Activated CD4-positive, alpha-beta memory T cell treated with anti-CD3 and anti-CD28 coated beads for 36 hours (primary cell): ENCODE data around the gene KAZN. TPM values are rescaled to one million over a fixed set of nuclear protein-coding genes. Genes with fewer than 3 reads are reported as not detected.

Source experiments
- CTCF ChIA-PET: fragments of 350-600 bp; sonication (Branson Sonifier 250); formaldehyde crosslinking; loops from one replicate; lab custom pipeline; 2021; ENCODE audit warnings: antibody characterized with exemption, inconsistent platforms; lab: Charles Lee
- POLR2A ChIA-PET: fragments of 350-600 bp; sonication (Branson Sonifier 250); formaldehyde crosslinking; loops from one replicate; lab custom pipeline; 2021; ENCODE audit warnings: antibody characterized with exemption; lab: Charles Lee
- DNase-seq: peaks from one replicate; pipeline ENCODE4 v3.0.0-alpha.2; 2020
- H3K27ac Mint-ChIP-seq: one replicate; pipeline ENCODE4 v1.8.0; 2021; ENCODE audit warnings: mixed read lengths
- H3K27me3 Mint-ChIP-seq: one replicate; pipeline ENCODE4 v1.8.0; 2021; ENCODE audit warnings: mixed read lengths
- H3K36me3 Mint-ChIP-seq: one replicate; pipeline ENCODE4 v1.8.0; 2021; ENCODE audit warnings: mixed read lengths
- H3K4me1 Mint-ChIP-seq: one replicate; pipeline ENCODE4 v1.8.0; 2021; ENCODE audit warnings: low read depth, mixed read lengths
- H3K4me3 Mint-ChIP-seq: one replicate; pipeline ENCODE4 v1.8.0; 2021; ENCODE audit warnings: mild to moderate bottlenecking, mixed read lengths
- H3K9me3 Mint-ChIP-seq: one replicate; pipeline ENCODE4 v1.8.0; 2021; ENCODE audit warnings: mixed read lengths
- intact Hi-C: fragments of 100-400 bp; cut with micrococcal nuclease; formaldehyde crosslinking; loops from one replicate; pipeline ENCODE4 v1.15.1; 2023
- total RNA-seq, 2 experiments: library from RNA; stranded (reverse); gene quantifications; one replicate each; pipeline ENCODE4 v1.2.3, GENCODE V29; 2021

KAZN gene
- total RNA-seq, 2 experiments from 2014 or later: 0.31 to 0.33 TPM

DNA sequence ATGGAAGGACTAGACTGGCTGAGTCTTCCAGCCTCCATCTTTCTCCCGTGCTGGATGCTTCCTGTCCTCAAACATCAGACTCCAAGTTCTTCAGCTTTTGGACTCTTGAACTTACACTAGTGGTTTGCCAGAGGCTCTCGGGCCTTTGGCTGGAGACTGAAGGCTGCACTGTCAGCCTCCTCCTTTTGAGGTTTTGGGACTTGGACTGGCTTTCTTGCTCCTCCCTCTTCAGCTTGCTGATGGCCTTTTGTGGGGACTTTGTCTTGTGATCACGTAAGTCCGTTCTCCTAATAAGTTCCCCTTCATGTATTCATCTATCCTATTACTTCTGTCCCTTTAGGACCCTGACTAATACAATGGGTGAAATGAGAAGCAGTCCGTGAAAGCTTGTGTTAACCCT lies 196.4 kb downstream of the KAZN start:
- ChIA-PET CTCF (no interaction called here), POLR2A (no interaction called here)
- Mint-ChIP-seq H3K4me1 (no peaks in the 10 kb centered on the region), H3K9me3 (no peaks in the 10 kb centered on the region), H3K36me3 (no peaks in the 10 kb centered on the region), H3K4me3 (no peak overlapping the region), H3K27me3 (peaks cover 2% of the 10 kb centered on the region), H3K27ac (no peak overlapping the region)
- intact Hi-C loops: no loop called here
- DNase-seq: no peak

DNA sequence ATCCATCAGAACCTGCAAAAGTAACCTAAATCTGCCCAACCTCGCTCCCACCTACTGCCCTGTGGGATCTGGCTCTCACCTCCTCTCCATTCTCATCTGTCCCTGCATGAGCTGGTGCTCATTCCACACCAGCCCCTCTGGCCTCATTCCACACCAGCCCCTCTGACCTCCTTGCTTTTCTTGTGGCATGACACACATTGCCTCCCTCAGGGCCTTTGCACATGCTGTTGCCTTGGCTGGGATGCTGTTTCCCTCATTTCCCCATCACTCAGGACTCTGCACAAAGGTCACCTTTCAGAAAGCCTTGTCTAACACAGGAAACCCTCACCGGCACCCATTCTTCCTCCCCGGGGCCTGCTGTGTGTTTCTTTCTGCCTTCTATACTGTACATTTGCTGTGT lies 197.1 kb downstream of the KAZN start:
- H3K36me3 Mint-ChIP-seq: no peaks in the 10 kb centered on the region

DNA sequence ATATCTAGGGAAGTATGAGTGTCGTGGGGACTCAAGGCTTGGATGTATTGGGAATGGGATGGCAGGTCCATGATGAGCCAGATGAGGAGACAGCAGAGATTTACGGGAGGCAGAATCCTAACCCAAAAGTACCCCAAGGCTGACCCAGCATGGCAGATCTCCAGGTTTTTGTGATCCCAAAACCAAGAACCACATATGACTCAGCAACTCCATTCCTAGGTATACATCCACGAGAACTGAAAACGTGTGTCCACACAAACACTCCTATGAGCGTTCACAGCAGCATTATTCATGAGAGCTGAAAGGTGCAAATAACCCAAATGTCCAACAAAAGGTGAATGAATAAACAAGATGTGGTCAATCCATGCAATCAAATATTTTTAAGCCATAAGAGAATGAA lies 201.5 kb downstream of the KAZN start:
- peaks cover 2% of the 10 kb centered on the region for H3K27me3 Mint-ChIP-seq
- H3K36me3 Mint-ChIP-seq: no peaks in the 10 kb centered on the region
- no peak overlapping the region for H3K27ac Mint-ChIP-seq
- H3K4me1 Mint-ChIP-seq: no peaks in the 10 kb centered on the region
- H3K4me3 Mint-ChIP-seq: no peak overlapping the region
- ChIA-PET POLR2A (no interaction called here), CTCF (no interaction called here)
- no peak for DNase-seq
- H3K9me3 Mint-ChIP-seq: no peaks in the 10 kb centered on the region
- intact Hi-C loops: no loop called here

More for the DNA sequence above, 197.1 kb downstream of the KAZN start:
- ChIA-PET POLR2A (no interaction called here), CTCF (no interaction called here)
- Mint-ChIP-seq H3K27me3 (peaks cover 2% of the 10 kb centered on the region), H3K4me1 (no peaks in the 10 kb centered on the region), H3K27ac (no peak overlapping the region), H3K4me3 (no peak overlapping the region), H3K9me3 (no peaks in the 10 kb centered on the region)
- intact Hi-C loops: no loop called here
- no peak for DNase-seq

DNA sequence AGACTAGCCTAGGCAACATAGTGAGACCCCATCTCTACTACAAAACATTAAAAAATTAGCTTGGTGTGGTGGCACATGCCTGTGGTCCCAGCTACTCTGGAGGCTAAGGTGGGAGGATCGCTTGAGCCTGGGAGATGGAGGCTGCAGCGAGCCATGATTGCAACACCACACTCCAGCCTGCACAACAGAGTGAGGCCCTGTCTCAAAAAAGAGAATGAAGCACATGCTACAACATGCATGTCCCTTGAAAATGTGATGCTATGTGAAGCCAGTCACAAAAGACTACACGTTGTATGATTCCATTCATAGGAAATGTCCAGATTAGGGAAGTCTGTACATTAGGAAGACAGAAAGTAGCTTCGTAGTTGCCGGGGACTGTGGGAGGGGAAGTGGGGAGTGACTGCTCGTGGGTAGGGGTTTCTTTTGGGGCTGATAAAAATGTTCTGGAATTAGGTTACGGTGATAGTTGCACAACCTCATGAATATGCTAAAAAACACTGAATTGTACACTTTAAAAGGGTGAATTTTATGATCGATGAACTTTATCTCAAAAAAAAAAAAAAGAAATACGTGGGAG lies 202.1 kb downstream of the KAZN start:
- Mint-ChIP-seq H3K4me1 (no peaks in the 10 kb centered on the region), H3K27ac (no peak overlapping the region), H3K27me3 (peaks cover 2% of the 10 kb centered on the region), H3K36me3 (no peaks in the 10 kb centered on the region), H3K4me3 (no peak overlapping the region), H3K9me3 (no peaks in the 10 kb centered on the region)
- no peak for DNase-seq
- ChIA-PET POLR2A (no interaction called here), CTCF (no interaction called here)
- intact Hi-C loops: no loop called here

DNA sequence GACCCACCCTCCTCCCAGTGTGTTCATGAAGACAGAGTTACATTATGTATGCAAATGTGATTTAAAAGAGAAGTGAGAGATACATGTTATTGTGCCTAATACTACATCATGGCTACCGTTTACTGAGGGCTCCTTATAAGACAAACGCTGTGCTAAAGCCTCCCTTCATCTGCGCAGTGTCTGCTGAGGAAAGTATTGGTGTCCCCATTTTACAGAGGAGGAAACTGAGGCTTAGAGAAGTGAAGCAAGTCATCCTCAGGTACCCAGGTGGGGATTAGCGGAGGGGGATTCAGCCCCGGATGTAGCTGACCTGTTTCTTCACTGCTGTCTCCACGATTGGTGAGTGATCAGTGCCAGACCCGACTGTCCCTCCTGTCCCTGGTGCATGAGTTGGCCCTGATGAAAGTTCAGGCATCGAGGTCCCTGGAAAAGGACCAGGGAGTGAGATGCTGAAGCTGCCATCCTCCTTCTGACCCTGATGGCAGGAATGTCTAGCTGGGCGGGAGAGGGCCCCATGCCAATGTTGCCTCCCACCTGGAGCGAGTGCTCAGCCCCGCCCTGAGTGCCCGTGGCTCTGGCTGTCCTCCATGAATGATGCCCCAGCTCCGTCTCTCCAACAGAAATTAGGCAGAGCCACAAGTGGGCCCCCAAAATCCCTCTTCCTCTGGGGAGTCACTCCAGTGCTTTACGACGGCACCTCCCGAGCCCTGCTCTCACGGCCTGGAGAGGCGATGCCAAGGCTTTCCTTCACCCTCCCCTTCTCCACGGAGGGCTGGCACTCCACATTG lies 204.7 kb downstream of the KAZN start:
- no peak overlapping the region for H3K4me3 Mint-ChIP-seq
- H3K9me3 Mint-ChIP-seq: peaks cover 13% of the 10 kb centered on the region
- ChIA-PET CTCF (no interaction called here), POLR2A (no interaction called here)
- no peaks in the 10 kb centered on the region for H3K27me3 Mint-ChIP-seq
- DNase-seq: no peak
- no peak overlapping the region for H3K27ac Mint-ChIP-seq
- H3K36me3 Mint-ChIP-seq: no peaks in the 10 kb centered on the region
- H3K4me1 Mint-ChIP-seq: no peaks in the 10 kb centered on the region
- intact Hi-C loops: no loop called here

DNA sequence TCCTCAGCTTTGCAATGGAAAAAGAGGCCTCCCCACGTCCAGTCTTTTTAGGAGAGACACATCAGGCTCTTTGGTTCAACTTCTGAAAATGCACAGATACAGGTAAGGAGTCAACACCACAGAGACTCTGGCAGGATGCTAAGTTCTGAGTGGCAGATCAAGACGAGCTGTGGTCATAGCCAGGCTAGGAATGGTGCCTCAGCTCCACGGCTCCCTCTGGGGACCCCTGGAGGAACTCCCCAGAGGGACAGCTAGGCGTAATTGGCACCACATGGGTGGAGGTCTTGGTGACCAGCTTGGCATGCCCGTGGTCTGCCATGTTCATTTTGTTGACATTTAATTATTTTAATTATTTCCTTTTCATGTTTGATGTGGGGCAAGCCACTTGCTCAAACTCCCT lies 206.1 kb downstream of the KAZN start:
- no peaks in the 10 kb centered on the region for H3K27me3 Mint-ChIP-seq
- H3K27ac Mint-ChIP-seq: no peak overlapping the region
- no peak overlapping the region for H3K4me3 Mint-ChIP-seq
- H3K36me3 Mint-ChIP-seq: no peaks in the 10 kb centered on the region
- intact Hi-C loops: no loop called here
- H3K9me3 Mint-ChIP-seq: peaks cover 16% of the 10 kb centered on the region
- CTCF ChIA-PET: no interaction called here
- POLR2A ChIA-PET: no interaction called here
- DNase-seq: no peak
- H3K4me1 Mint-ChIP-seq: no peaks in the 10 kb centered on the region

DNA sequence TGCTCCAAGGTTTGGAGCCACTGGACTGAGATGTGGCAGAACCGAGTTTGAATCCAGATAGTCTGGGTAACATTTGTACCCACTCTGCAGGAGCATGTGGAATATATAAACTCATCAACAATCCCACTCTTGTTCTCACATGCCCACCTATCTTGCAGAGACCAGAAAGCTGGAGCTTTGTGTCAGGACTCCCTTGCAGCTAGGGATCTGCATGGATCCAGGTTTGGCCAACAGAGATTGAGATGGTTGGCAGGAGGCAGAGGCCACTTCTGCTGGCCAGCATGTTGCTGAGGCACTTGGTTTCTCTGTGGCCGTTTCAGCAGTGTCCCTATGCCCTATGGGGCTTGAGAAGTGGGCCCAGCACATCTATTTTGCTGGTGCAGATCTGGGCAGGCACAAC lies 208.3 kb downstream of the KAZN start:
- CTCF ChIA-PET: no interaction called here
- POLR2A ChIA-PET: no interaction called here

DNA sequence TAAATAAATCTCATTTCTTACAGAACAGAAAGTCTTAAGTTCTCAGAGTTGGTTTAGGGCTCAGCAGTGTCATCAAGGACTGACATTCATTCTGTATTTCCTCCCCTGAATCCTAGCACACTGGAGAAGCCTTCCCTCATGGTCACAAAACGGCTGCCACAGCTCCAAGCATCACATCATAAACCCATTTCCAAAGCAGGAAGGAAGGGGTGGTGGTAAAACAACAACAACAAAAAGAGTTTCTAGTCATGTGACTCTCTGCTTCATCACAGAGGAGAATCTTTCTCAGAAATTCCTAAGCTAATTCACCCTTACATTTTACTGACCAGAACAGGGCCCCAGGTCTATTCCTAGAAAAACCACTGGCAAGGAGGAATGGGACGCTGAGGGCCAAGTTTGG lies 210.3 kb downstream of the KAZN start:
- POLR2A ChIA-PET: no interaction called here
- DNase-seq: no peak
- intact Hi-C loops: no loop called here
- Mint-ChIP-seq H3K4me1 (no peaks in the 10 kb centered on the region), H3K36me3 (no peaks in the 10 kb centered on the region), H3K27me3 (no peaks in the 10 kb centered on the region), H3K4me3 (no peak overlapping the region), H3K27ac (no peak overlapping the region), H3K9me3 (peaks cover 19% of the 10 kb centered on the region)
- CTCF ChIA-PET: no interaction called here

More for the DNA sequence above, 208.3 kb downstream of the KAZN start:
- H3K36me3 Mint-ChIP-seq: no peaks in the 10 kb centered on the region
- no peaks in the 10 kb centered on the region for H3K4me1 Mint-ChIP-seq
- H3K27ac Mint-ChIP-seq: no peak overlapping the region
- H3K4me3 Mint-ChIP-seq: no peak overlapping the region
- no peaks in the 10 kb centered on the region for H3K27me3 Mint-ChIP-seq
- peaks cover 16% of the 10 kb centered on the region for H3K9me3 Mint-ChIP-seq
- no peak for DNase-seq
- intact Hi-C loops: no loop called here

DNA sequence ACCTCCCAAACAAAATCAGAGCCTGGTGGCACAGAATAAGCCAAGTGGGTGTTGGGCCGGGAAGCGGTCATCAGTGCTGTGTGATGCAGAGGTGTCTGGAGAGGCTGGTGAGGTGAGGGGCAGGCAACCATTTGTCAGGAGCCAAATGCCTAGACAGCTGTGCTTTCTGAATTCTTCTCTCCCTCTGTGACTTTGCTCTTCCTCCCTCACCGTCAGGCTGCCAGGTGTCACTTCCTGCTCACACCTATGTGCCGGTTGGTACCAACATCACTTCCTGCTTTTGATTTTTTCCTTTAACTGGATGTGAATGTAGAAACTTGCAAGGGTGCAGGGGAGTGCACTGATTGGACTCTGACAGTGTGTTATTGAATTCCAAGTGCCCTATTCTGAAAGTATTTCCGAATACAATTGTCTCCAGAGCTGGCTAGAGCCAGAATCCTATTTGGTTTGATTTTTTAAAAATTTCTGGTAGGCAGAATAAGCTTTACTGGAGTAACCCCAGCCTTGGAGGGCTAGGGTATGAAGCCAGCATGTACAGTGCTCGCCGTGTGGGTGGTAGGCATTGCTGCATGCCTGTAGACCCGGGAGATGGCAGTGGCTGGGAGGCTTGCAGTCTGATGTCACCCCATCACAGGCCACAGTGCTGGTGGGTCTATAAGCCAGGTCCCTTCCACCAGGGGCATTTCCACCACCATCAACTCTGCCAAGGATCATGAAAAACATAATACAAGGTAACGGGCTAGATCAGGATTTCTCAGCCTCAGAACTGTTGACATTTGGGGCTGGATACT lies 210.9 kb downstream of the KAZN start:
- Mint-ChIP-seq H3K4me1 (no peaks in the 10 kb centered on the region), H3K27ac (no peak overlapping the region), H3K36me3 (no peaks in the 10 kb centered on the region), H3K4me3 (no peak overlapping the region), H3K9me3 (peaks cover 19% of the 10 kb centered on the region), H3K27me3 (no peaks in the 10 kb centered on the region)
- DNase-seq: no peak
- CTCF ChIA-PET: no interaction called here
- intact Hi-C loops: no loop called here
- POLR2A ChIA-PET: no interaction called here

DNA sequence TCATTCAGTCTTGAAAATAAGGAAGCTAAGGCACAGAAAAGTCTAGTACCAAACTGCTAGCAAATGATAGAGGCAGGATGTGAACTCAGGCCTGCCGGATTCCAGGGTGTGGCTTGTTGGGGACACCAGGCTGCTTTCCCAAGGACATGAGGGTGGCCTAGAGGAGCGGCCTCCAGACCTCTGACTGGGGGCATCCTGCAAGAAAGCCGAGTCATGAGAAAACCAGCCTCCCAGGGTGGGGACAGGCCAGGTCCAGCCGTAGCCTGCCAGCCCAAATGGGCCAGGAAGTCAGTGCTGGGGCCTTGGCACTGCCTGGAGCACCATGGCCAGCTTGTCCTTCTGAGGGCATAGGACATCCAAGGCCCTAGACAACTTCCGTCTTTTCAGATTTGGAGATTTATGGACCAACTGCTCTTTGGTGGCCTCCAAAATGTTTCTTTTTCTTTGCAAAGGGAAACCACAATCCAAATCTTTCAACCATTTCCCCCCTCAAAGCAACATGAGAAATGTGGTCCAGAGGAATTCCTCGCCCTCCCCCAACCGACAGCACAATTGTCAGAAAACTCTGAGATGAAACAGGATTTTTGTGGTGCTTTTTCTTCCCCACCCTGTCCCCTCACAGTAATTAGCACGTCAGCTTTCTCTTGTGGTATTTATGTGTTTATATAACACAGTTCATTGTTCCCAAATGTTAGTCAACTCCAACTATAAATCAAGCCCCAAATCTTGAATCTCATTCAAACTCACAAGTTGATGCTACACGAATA lies 212.3 kb downstream of the KAZN start:
- ChIA-PET CTCF (no interaction called here), POLR2A (no interaction called here)
- intact Hi-C loops: no loop called here
- Mint-ChIP-seq H3K27me3 (no peaks in the 10 kb centered on the region), H3K36me3 (no peaks in the 10 kb centered on the region), H3K4me3 (no peak overlapping the region), H3K4me1 (no peaks in the 10 kb centered on the region), H3K9me3 (peaks cover 19% of the 10 kb centered on the region), H3K27ac (no peak overlapping the region)
- DNase-seq: no peak

DNA sequence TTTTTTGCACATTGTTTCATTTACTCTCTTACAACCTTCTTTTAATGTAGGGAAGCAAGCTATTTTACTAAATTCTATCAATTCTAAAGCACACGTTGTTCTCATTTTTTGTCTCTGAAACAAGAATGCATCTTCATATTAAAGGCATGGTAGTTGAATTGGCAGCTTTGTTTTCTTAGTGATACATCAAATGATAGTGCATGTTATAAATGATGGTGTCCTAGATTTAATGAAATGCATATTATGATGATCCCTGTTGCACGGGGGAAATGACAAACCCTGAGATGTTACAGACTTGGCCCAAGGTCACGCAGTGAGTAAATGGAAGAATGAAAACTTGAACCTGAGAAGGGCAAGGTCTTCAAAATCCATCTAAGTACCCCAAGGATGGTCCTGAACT lies 213.1 kb downstream of the KAZN start:
- CTCF ChIA-PET: no interaction called here
- intact Hi-C loops: no loop called here

DNA sequence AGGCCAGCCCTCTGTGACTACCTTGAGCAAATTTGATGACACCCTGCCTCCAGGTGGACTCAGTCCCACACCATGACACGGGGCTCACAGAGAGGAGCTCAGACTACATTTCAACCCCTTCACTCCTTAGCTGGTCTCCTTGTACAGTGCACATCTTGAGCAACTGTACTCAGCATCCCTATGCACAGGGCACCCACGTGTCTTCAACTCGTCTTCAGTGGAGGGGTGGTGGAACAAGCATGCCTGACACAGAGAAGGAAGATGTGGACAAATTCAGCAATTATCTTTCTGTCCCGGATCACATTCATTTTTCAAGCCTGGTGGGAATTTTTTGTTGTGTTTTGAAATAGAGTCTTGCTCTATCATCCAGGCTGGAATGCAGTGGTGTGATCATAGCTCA lies 213.7 kb downstream of the KAZN start:
- peaks cover 10% of the 10 kb centered on the region for H3K9me3 Mint-ChIP-seq
- no peak for DNase-seq
- ChIA-PET CTCF (no interaction called here), POLR2A (no interaction called here)
- H3K27ac Mint-ChIP-seq: no peak overlapping the region
- H3K36me3 Mint-ChIP-seq: no peaks in the 10 kb centered on the region
- H3K27me3 Mint-ChIP-seq: no peaks in the 10 kb centered on the region
- no peak overlapping the region for H3K4me3 Mint-ChIP-seq
- intact Hi-C loops: no loop called here
- H3K4me1 Mint-ChIP-seq: no peaks in the 10 kb centered on the region

More for the DNA sequence above, 213.1 kb downstream of the KAZN start:
- DNase-seq: no peak
- no peak overlapping the region for H3K4me3 Mint-ChIP-seq
- no peaks in the 10 kb centered on the region for H3K27me3 Mint-ChIP-seq
- peaks cover 15% of the 10 kb centered on the region for H3K9me3 Mint-ChIP-seq
- POLR2A ChIA-PET: no interaction called here
- no peaks in the 10 kb centered on the region for H3K4me1 Mint-ChIP-seq
- H3K27ac Mint-ChIP-seq: no peak overlapping the region
- no peaks in the 10 kb centered on the region for H3K36me3 Mint-ChIP-seq
